GM21528 (cell line): ENCODE measurements around the gene PAX9.
"Not testable (repeated sequence)": the region's sequence is repeated elsewhere in the genome, so short reads cannot be mapped to it uniquely, and the experiment has no call there.

Experiments used
- ATAC-seq: cut with Tn5 transposase; IDR thresholded peaks from one replicate; pipeline ENCODE4 v1.9.1; 2021; ENCODE audit warnings: mild to moderate bottlenecking, moderate library complexity; ENCODE audit not compliant: unreplicated experiment, low FRiP score

The PAX9 gene

GRCh38 chr14:36671149-36671548 lies 9.5 kb downstream of the PAX9 start:
- no peak for ATAC-seq

GRCh38 chr14:36672095-36672494 lies 10.4 kb downstream of the PAX9 start:
- no peak for ATAC-seq

GRCh38 chr14:36674659-36675058 lies 13.0 kb downstream of the PAX9 start:
- ATAC-seq: no peak

- no peak for ATAC-seq
Observed at GRCh38 chr14:36675581-36675980, 13.9 kb downstream of the PAX9 start.

GRCh38 chr14:36676236-36676635 lies 14.6 kb downstream of the PAX9 start:
- no peak for ATAC-seq

- ATAC-seq: no peak
Observed at GRCh38 chr14:36682338-36682737, 20.7 kb downstream of the PAX9 start.

- no peak for ATAC-seq
Observed at GRCh38 chr14:36683083-36683724, 21.5 kb downstream of the PAX9 start.

GRCh38 chr14:36684946-36685345 lies 23.3 kb downstream of the PAX9 start:
- no peak for ATAC-seq

- no peak for ATAC-seq
Observed at GRCh38 chr14:36690311-36691040, 28.8 kb downstream of the PAX9 start.

- not testable (repeated sequence) for ATAC-seq
Observed at GRCh38 chr14:36699420-36699819, 37.8 kb downstream of the PAX9 start.

- ATAC-seq: no peak
Observed at GRCh38 chr14:36700651-36701050, 39.0 kb downstream of the PAX9 start.

GRCh38 chr14:36701132-36701531 lies 39.5 kb downstream of the PAX9 start:
- ATAC-seq: no peak

GRCh38 chr14:36702474-36702873 lies 40.8 kb downstream of the PAX9 start:
- ATAC-seq: no peak

GRCh38 chr14:36707570-36707969 lies 45.9 kb downstream of the PAX9 start:
- ATAC-seq: no peak

GRCh38 chr14:36713960-36714703 lies 52.5 kb downstream of the PAX9 start:
- no peak for ATAC-seq

- ATAC-seq: no peak
Observed at GRCh38 chr14:36716614-36717184, 55.0 kb downstream of the PAX9 start.

- ATAC-seq: no peak
Observed at GRCh38 chr14:36717363-36717762, 55.7 kb downstream of the PAX9 start.

GRCh38 chr14:36718216-36718615 lies 56.6 kb downstream of the PAX9 start:
- no peak for ATAC-seq

- ATAC-seq: no peak
Observed at GRCh38 chr14:36719823-36720222, 58.2 kb downstream of the PAX9 start.

GRCh38 chr14:36720657-36721056 lies 59.0 kb downstream of the PAX9 start:
- no peak for ATAC-seq

GRCh38 chr14:36721877-36722276 lies 60.2 kb downstream of the PAX9 start:
- no peak for ATAC-seq
